ENCODE measurements around the gene ALDH1A1. TPM values are rescaled to one million over a fixed set of nuclear protein-coding genes. Genes with fewer than 3 reads are reported as not detected.

ALDH1A1 gene
- polyA plus RNA-seq, 3 donors, result 311 to 327 (median 323) TPM

DNA sequence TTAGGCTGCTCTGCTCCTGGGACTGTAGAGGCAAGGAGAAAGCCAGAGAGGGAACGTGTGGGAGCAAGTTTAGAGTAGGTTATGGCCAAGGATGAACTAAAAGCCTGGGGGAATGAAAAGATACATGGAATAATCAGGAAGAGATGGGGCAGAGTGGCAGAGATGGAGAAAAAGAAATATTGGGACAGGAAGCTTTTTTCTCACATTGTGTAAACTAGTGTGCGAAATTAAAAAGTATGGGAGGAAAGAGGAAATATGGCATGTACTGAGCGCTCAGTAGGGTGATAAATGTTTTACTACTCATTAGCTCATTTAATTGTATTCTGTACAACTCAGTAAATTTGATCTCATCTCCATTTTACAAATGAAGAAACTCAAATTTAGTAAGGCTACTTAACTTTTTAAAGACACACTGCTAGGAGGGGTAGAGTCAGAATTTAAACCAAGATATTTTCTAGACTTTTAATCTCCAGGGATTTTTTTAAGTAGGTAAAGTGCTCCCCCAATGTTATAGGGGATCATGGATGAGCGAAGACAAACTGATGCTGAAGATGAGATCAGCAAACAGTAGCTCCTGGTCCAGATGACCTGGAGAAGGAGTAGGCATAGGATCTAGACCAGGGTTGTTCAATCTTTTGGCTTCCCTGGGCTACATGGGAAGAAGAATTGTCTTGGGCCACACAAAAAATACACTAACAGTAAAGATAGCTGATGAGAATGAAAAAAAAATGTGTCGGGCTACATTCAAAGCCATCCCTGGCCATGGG is 30.8 kb downstream of the ALDH1A1 start:
- no peak for DNase-seq (ENCODE audit: low read depth in 3 of 3, low spot score in 2 of 3)

DNA sequence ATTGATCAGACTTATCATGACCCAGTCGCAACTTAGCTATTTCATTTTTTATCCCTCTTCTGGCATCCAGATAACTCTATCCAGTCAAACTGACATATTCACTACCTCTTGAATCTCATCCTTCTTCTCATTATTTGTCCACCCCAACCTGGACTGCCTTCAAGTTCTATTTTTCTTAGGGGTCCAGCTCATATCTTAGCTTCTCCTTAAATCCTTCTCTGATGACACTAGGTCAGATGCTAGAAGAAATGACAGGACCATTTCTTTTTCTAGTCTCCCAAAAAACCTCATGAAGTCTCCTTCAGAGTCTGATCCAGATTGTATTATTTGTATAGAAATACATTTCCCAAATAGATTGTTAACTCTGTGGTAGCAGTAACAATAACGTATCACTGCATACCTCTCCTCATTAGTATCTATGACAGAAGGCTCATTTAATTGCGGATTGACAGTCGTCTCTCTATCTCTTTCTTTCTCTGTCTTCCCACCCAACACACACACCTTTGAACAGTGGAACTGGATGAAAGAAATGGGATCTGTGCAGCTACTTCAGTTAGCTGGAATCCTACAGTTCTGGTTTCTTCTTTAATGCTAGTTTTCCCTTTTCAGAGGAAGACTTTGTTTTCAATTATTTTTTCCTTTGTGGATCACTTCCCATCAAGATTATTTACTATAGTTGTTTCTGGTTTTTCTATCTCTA is 33.5 kb downstream of the ALDH1A1 start:
- DNase-seq (ENCODE audit: low read depth in 3 of 3, low spot score in 2 of 3), result no peak

DNA sequence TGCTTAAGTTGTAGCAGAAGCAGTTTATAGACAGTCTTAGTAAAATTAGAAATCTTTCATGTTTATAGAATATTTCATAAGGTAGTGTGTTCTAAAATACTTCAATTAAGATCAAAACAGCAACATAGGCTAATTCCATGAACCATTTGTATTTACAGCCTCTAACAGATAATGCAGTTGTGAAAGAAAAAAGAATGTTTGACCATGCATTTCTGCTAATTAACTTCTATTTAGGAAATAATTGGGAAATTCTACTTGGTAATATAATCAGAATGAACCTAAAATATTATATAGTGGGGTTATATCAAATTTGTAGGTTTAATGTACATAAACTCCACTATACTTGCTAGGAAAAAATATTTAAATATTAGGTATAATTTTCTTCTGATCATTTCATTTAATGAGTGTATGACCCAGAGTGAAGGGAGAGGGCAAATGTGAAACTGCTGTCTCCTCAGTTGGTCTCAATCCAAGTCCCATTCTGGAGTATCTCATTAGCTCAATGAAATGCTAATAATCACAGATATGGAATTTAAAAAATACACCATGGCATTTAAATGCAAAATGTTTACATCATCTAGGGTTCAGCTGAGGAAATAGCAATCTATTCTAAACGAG is 34.9 kb downstream of the ALDH1A1 start:
- no peak for DNase-seq (ENCODE audit: low read depth in 3 of 3, low spot score in 2 of 3)

DNA sequence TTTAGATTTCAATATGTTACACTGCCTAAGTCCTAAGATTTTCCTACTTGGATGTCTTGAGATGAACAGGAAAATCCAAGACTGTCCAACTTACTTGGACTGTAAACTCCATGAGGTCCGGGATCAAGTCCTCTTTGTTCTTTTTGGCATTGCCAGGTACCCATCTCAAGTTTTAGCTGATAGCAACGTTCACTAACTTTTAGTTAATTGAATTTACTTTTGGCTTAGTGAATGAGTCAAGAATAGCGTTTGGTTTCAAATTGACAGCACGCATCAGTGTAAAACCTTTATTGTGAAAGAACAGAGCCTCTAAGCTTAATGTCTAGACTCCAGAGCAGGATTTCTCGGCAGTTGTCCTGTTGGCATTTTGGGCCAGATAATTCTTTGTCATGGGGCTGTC is 37.2 kb downstream of the ALDH1A1 start:
- no peak for DNase-seq (ENCODE audit: low read depth in 3 of 3, low spot score in 2 of 3)

DNA sequence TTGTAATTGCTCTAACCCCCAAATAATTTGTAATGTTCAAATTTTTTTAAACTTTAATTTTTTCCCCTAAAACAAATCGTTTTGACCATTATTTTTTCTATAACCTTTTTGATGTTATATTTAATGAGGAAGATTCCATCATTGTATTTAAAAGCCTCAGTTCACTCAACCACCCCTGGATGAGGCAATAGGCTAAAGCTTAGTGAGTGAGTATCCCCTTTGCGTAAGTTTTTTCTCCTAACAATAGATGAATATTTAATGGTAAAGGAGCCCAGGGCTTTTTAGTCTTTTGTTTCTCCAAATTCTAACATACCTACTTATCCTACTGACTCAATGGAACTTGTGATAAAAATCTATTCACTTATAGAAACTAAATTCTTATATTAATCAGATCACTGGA is 38.1 kb downstream of the ALDH1A1 start:
- DNase-seq (ENCODE audit: low read depth in 3 of 3, low spot score in 2 of 3), result no peak

DNA sequence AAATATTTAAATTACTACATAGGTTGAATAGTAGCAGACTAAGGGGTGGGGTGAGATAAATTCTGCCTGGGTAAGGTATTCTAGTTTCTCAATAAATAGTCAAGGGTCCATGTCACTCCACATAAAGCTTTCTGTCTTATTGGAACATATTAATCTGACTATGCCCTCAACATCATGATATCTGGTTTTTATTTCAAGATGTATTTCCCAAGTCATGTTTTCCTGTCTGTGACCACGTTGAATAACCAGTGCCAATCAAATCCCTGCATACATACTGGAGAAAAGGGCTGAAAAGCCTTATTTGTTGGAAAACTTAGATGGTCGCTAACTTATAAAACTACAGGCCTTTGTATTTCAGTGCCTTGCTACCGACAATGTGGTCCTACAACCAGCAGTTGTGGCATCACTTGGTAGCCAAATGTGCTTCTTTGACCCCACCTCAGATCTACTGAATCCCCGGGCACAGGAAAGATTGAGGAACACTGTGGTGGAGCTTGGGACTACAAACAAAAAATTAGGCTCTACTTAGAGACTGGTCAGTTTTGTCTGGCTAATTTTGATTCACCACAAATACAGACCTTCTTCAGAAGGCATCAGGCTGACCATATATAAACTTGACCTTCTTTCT is 39.4 kb downstream of the ALDH1A1 start:
- no peak for DNase-seq (ENCODE audit: low read depth in 3 of 3, low spot score in 2 of 3)

DNA sequence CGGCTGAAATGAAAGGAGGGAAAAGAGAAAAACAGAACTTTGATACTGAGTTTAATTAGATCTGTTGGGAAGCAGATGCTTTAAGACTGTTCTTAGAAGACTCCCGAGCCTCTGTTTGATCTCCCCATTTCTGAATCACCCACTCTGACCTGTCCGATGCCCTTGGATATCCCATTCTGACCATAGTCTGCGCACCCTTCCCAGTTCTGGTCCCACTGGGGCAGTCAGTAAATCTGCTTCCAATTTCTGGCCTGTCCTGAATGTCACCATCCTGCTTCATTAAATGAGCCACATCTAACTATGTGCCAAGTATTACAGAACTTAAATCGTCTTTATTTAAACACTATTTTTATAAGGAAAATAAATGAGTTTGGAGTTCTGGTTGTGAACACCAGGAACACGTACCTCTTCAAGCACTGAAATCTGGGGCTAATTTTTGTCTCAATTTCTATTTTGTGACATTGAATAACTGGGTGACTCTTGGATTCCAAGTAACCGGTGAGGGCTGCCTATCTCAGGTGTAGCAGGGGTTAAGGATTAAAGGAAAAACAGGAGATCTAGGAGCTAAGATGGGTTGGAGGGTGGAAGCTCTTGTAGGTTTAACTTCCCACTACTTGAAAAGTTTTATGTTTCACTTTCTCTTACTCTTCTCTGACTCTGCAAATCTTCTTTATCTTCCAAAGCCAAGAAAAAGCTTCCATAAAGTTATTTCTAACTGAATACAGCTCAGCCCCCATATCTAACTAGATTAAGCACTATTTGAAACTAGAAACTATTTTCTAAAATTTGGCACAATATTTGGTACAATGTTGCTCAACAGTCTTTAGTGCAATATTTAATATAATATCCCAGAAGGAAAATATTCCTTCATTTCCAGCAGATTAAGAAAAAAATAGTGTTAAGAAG is 40.1 kb downstream of the ALDH1A1 start:
- DNase-seq (ENCODE audit: low read depth in 3 of 3, low spot score in 2 of 3), result no peak

DNA sequence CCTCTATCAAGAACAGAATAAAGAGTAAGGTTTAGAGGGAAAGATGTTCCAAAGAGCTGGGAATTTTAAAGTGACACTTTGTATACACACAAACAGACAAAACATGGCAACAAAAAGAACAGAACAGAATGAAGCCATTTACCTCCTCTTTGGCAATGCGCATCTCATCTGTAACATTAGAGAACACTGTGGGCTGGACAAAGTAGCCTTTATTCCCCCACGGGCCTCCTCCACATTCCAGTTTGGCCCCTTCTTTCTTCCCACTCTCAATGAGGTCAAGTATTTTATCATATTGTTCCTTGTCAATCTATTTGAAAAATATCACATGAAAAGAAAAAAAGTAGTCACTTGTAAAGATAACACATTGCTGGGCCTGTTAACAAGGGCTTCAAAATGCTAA is 41.0 kb downstream of the ALDH1A1 start:
- no peak for DNase-seq (ENCODE audit: low read depth in 3 of 3, low spot score in 2 of 3)

DNA sequence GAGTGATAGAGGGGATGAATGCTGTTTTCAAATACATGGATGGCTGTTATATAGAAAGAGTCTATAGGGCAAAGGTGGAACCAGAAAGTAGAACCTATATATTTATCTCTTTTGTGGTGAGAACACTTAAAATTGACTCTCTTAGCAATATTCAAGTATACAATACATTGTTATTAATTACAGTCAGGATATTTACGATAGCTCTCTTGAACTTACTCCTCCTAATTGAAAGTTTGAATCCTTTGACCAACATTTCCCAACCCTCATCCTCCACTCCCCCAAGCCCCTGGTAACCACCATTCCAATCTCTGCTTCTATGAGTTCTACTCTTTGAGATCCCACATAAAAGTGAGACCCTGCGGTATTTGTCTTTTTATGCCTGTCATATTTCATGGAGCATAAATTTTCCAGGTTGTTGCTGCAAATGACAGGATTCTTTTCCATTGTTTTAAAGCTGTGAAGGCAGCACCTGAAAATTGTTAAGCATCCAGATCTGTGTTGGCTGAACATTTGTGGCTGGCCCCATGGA is 41.5 kb downstream of the ALDH1A1 start:
- no peak for DNase-seq (ENCODE audit: low read depth in 3 of 3, low spot score in 2 of 3)

DNA sequence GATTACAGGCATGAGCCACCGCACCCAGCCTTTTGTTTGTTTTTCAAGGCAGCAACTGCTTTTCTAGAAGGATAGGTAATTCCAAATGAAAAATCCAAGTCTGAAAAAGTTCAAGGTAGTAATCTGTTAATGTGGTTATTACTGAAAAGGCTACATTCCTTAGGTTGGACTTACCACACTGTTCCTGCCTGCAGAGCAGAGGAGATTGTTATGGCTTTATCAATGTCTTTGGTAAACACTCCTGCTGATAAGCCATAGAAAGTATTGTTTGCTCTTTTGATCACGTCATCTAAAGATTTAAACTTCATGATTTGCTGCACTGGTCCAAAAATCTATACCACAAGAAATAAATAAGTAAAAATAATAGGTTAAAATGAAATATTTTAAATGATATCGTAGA is 43.4 kb downstream of the ALDH1A1 start:
- no peak for DNase-seq (ENCODE audit: low read depth in 3 of 3, low spot score in 2 of 3)

DNA sequence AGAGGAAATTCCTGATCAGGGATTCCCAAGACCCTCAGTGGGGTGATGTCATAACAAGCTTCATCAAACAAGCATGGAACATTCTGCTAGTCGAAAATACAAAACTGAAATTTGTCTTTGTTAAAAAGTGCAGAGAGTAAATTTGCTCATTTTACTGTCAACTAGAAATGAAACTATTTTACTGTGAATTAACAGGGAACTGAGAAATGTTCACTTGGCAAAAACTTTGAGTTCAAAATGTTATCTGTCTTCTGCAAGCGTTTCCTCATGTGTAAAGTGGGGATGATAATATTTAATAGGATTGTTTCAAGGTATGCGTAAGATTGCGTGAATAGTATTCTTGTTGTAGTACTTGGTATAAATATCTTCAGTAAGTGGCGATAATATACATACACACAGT is 45.4 kb downstream of the ALDH1A1 start:
- DNase-seq (ENCODE audit: low read depth in 3 of 3, low spot score in 2 of 3), result no peak

DNA sequence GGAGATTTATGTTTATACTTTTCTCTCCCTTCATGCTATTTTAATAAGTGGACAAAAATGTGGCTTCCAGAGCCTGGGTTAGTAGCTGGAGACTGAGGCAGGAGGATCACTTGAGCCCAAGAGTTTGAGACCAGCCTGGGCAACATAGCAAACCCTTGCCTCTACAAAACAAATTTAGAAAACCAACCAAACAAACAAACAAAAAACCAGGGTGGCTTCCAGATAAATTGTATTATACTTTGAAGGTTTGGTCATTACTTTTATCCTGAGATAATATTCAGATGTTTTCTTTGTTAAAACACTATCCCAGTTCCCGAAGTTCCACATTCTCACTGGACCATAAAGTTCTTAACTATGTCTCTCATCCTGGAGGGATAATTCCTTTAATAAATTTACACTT is 46.0 kb downstream of the ALDH1A1 start:
- DNase-seq (ENCODE audit: low read depth in 3 of 3, low spot score in 2 of 3), result no peak

DNA sequence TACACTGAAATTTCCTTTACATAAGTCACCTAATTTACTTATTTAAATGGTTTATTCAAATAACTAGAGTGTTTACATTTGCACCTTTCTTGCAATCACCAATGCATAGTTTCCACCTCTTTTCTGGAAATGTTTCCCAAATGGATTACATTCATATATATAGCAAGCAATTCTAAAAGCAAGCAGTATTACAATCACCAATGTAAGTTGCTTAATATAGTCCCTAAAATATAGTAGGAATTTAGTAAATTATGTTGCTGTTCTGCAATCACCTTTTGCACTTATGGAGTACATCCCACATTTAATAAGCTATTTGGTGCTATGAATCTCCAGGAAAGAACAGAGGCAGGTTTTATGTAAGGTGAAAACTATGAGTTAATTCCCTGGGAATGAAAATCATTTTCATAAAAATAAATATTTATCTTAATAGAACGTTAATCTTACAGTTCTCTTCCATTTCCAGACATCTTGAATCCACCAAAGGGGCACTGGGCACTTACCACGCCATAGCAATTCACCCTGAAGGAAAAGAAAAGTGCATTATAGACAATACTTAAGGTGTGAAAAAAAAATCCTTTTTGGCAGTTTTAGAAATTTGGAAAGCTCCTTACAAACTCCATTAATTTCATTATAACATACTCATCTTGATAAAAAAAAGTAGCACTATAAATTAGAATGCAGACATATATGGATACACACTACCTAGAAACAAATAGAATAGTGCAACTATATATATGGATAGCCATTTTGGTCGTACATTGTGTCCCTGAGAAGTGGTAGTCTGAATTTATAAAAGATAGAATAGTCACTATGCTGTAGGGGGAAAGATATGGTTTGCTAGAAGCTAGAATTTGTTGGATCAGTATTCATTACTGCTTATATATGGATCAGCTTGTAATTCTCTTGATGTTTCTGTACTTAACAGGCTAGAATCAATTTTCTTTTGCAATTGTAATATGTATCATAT is 47.1 kb downstream of the ALDH1A1 start:
- no peak for DNase-seq (ENCODE audit: low read depth in 3 of 3, low spot score in 2 of 3)

DNA sequence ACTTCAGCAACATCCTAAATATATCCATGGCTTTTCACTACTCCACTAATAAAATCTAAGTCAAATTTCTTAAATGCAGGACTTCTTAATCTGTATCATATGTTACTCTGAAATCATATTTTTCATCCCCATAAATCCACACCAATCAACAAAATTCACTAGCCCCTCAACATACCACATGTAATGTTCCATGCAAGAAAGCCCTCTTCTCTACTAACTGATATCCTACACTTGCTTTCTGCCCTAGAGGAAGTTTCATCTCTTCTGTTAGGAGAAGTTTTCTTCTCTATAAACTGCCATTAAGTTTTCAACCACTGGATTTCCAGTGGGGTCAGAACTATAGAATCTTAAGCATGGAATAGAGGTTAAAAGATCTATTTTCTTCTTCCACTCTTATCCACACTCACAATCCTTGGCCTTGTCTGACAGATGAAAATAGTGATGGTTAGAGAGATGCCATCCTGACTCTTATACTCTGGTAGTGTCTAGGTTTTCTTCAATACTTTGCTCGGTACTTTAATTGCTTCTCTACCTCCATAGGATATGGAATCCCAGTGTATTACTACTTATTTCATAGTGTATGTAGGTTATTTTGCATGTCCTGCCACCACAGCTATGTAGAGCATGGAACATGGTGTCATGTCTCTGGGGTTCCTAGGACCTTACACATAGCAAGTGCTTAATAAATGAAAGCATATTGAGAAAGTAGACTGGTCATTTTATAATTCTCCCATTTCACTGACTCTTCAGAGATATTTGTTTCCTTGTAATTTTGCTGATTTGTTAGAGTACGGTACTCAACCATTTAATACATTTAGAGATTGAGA is 48.4 kb downstream of the ALDH1A1 start:
- DNase-seq (ENCODE audit: low read depth in 3 of 3, low spot score in 2 of 3), result no peak

DNA sequence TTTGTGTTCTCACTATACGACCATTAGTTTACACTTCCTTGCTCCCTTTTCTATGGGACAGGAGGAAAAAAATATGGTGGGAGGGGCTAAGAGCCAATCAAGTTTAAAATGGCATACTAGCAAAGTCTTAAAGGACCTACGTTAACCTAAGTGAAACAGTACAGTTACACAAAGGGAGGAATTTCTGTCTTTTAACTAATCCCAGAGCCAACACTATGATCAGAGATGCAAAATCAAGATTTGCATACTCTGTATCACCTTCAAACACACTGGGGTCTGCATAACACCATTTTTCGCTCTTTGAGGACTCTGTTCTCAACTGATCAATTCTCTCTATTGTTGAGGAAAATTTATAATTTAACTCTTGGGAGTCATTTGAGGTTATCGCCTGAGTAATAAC is 49.8 kb downstream of the ALDH1A1 start:
- DNase-seq (ENCODE audit: low read depth in 3 of 3, low spot score in 2 of 3), result no peak

DNA sequence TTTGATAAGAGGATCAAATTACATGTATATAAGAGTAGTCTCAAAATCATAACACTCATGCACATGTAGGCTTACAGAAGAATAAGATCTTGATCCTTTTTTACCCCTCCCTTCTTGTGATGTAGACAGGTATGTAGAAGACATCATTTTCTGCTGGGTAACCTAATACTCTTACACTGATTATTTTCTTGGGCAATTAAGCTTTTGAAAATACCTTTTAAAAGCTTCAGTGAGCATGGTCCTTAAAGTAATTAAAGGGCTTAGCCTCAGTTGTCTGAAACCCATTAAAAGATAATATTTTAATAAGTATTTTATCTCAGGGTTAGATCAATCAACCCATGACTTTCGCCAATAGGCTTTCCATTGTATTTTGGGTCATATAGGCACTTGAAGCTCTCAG is 50.6 kb downstream of the ALDH1A1 start:
- DNase-seq (ENCODE audit: low read depth in 3 of 3, low spot score in 2 of 3), result no peak

DNA sequence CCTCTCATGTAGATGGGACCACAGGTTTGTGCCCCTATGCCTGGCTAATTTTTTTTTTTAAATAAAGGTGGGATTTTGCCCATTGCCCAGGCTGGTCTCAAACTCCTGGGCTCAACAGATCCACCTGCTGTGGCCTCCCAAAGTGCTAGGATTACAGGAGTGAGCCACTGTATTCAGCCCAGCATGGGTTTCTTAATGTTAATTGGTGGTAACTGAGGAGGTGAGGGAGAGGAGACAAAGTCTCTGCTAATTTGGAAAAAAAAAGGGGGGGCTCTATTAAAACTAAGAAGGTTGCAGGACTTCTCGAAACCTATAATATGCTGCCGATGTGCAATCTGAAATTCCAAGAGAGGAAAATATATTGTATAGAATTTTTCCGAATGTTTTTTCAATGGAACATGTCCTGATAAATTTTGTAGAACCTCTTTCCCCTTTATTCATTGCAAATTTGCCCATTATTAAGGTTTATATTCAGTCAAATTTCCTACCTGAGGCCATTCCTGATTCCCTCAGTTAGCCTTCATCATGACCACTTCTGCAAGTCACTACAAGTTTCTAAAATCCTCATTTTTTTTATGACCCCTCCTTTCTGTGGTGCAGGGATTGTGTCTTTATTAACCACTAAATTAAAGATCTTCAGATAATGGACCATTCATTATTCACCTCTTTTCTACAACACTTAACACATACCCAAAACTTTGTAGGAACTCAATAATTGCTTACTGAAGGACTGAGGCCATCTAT is 52.9 kb downstream of the ALDH1A1 start:
- no peak for DNase-seq (ENCODE audit: low read depth in 3 of 3, low spot score in 2 of 3)

All from right renal cortex interstitium (tissue), 3 donors.